ENCODE measurements around the gene NPAS2. TPM values are rescaled to one million over a fixed set of nuclear protein-coding genes. Genes with fewer than 3 reads are reported as not detected.

The NPAS2 gene
- total and polyA plus RNA-seq, 7 donors = 8.5 to 56.2 (median 17.3) TPM

GRCh38 chr2:100781523-100782379 lies 38.2 kb upstream of the NPAS2 start:
- ATAC-seq (no peak), DNase-seq (no peak)
- intact Hi-C loops (cut with DNase I) = no loop called here
- Histone ChIP-seq H3K27me3 (ENCODE audit: insufficient read depth in 3 of 3, low read length in 2 of 3) (no peaks in the 10 kb centered on the region), H3K27ac (no peak overlapping the region), H3K4me3 (no peak overlapping the region), H3K9me3 (no peaks in the 10 kb centered on the region), H3K4me1 (no peaks in the 10 kb centered on the region), H3K36me3 (ENCODE audit: insufficient read depth in 1 of 2, low read depth in 1 of 2) (no peaks in the 10 kb centered on the region)
- WGBS, 3 donors = 75 to 94% (median 94%) methylated on average over 12 of the region's 12 CpGs
- no peak for TF ChIP-seq CTCF (IDR thresholded peaks at IDR 0.05)

DNA sequence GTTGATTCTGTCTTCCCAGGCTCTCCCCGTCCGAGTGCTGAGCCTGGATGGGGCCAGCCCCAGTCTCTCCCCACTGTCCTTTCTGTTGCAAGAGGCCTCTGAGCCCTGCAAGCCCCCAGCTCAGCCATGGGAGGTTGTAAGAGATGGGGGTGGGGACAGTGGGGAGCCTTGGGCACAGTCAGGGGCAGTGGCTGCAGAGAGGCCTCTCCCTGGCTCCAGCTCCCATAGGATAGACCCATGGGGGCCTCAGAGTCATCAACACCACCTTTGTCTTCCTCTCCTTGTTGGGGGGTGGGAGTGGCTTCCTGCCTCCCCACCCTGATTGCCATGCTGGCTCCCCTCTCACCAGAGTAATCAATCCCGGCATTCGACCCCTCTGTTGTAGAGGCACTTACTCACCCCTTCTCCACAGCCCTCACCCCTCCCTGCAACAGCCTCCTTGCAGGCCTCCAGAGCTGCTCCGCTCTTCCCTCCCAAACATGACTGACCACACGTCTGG lies 37.5 kb upstream of the NPAS2 start:
- H3K27ac ChIP-seq = no peak overlapping the region
- H3K4me3 ChIP-seq = no peak overlapping the region
- DNase-seq (no peak), ATAC-seq (no peak)
- no peaks in the 10 kb centered on the region for H3K27me3 ChIP-seq (ENCODE audit: insufficient read depth in 3 of 3, low read length in 2 of 3)
- no peaks in the 10 kb centered on the region for H3K4me1 ChIP-seq
- 82 to 92% (median 83%) methylated on average over 6 of the region's 6 CpGs for WGBS, 3 donors
- TF ChIP-seq CTCF (IDR thresholded peaks at IDR 0.05) = no peak
- no peaks in the 10 kb centered on the region for H3K9me3 ChIP-seq
- no peaks in the 10 kb centered on the region for H3K36me3 ChIP-seq (ENCODE audit: insufficient read depth in 1 of 2, low read depth in 1 of 2)
- intact Hi-C loops (cut with DNase I) = no loop called here

GRCh38 chr2:100783987-100784386 lies 36.0 kb upstream of the NPAS2 start:
- Histone ChIP-seq H3K27ac (no peak overlapping the region), H3K27me3 (ENCODE audit: insufficient read depth in 3 of 3, low read length in 2 of 3) (no peaks in the 10 kb centered on the region), H3K9me3 (no peaks in the 10 kb centered on the region), H3K36me3 (ENCODE audit: insufficient read depth in 1 of 2, low read depth in 1 of 2) (no peaks in the 10 kb centered on the region), H3K4me3 (no peak overlapping the region), H3K4me1 (no peaks in the 10 kb centered on the region)
- DNase-seq (no peak), ATAC-seq (no peak)
- WGBS, 3 donors = 74 to 86% (median 76%) methylated on average over 3 of the region's 3 CpGs
- no peak for TF ChIP-seq CTCF (IDR thresholded peaks at IDR 0.05)
- intact Hi-C loops (cut with DNase I) = no loop called here

- H3K27me3 ChIP-seq (ENCODE audit: insufficient read depth in 3 of 3, low read length in 2 of 3) = no peaks in the 10 kb centered on the region
- DNase-seq (no peak), ATAC-seq (no peak)
- no peaks in the 10 kb centered on the region for H3K36me3 ChIP-seq (ENCODE audit: insufficient read depth in 1 of 2, low read depth in 1 of 2)
- 85 to 90% (median 87%) methylated on average over 8 of the region's 8 CpGs for WGBS, 3 donors
- no peak overlapping the region for H3K4me3 ChIP-seq
- no peaks in the 10 kb centered on the region for H3K9me3 ChIP-seq
- H3K4me1 ChIP-seq = no peaks in the 10 kb centered on the region
- intact Hi-C loops (cut with DNase I) = no loop called here
- H3K27ac ChIP-seq = no peak overlapping the region
- no peak for TF ChIP-seq CTCF (IDR thresholded peaks at IDR 0.05)
Observed at GRCh38 chr2:100784681-100785080, 35.3 kb upstream of the NPAS2 start.
